Measurements from ENCODE around the gene RIMOC1. TPM values are rescaled to one million over a fixed set of nuclear protein-coding genes. Genes with fewer than 3 reads are reported as not detected.
A peak's percentile ranks its signal among the peaks of the same experiment; 100 is the strongest.

The RIMOC1 gene
- total RNA-seq, 1 experiment from 2014 or later, result 30.5 TPM

GRCh38 chr5:41929035-41929434 lies 24.9 kb downstream of the RIMOC1 start:
- Mint-ChIP-seq H3K4me1 (0 out of 2 replicates have a peak, but pooled peaks cover 3% of the 10 kb centered on the region), H3K36me3 (no peaks in the 10 kb centered on the region), H3K27ac (no peak overlapping the region), H3K9me3 (0 out of 2 replicates have a peak, but pooled peaks cover 4% of the 10 kb centered on the region), H3K4me3 (no peak overlapping the region), H3K27me3 (ENCODE audit: low read depth) (no peaks in the 10 kb centered on the region; the same call in 1 of the 2 replicates)
- ChIA-PET POLR2A (no interaction called here), CTCF (no interaction called here)
- TF ChIP-seq E2F4 (CRISPR knock-in tag; IDR thresholded peaks at IDR 0.05; ENCODE audit: borderline replicate concordance, low read depth) (no peak), GABPB1 (CRISPR knock-in tag; IDR thresholded peaks at IDR 0.05) (peak; percentile 32; the same call in 1 of the 2 replicates)
- ATAC-seq (no peak), DNase-seq (ENCODE audit: low spot score) (no peak)

- Mint-ChIP-seq H3K27me3 (ENCODE audit: low read depth) (no peaks in the 10 kb centered on the region; the same call in 1 of the 2 replicates), H3K27ac (no peak overlapping the region), H3K36me3 (no peaks in the 10 kb centered on the region), H3K9me3 (0 out of 2 replicates have a peak, but pooled peaks cover 4% of the 10 kb centered on the region), H3K4me3 (no peak overlapping the region), H3K4me1 (peaks cover 8% of the 10 kb centered on the region; the same call in 1 of the 2 replicates)
- CTCF ChIA-PET, result no interaction called here
- POLR2A ChIA-PET, result no interaction called here
- ATAC-seq, result no peak
- DNase-seq (ENCODE audit: low spot score), result no peak
- TF ChIP-seq ZNF396 (CRISPR knock-in tag; IDR thresholded peaks at IDR 0.05; ENCODE audit: borderline replicate concordance) (no peak), GRHL2 (CRISPR knock-in tag; IDR thresholded peaks at IDR 0.05; ENCODE audit: insufficient replicate concordance, severe bottlenecking) (no peak), CREB1 (CRISPR knock-in tag; IDR thresholded peaks at IDR 0.05) (no peak), EMX1 (CRISPR knock-in tag; IDR thresholded peaks at IDR 0.05) (no peak), JAZF1 (CRISPR knock-in tag; IDR thresholded peaks at IDR 0.05) (no peak), AFF4 (CRISPR knock-in tag; IDR thresholded peaks at IDR 0.05; ENCODE audit: borderline replicate concordance) (no peak), GTF2I (CRISPR knock-in tag; conservative IDR thresholded peaks at IDR 0.05) (no peak), RORB (CRISPR knock-in tag; IDR thresholded peaks at IDR 0.05) (no peak), ZNF671 (CRISPR knock-in tag; IDR thresholded peaks at IDR 0.05) (no peak), ZNF232 (CRISPR knock-in tag; IDR thresholded peaks at IDR 0.05) (no peak), ZNF121 (CRISPR knock-in tag; IDR thresholded peaks at IDR 0.05) (no peak), TEAD4 (CRISPR knock-in tag; IDR thresholded peaks at IDR 0.05) (no peak), HMGA2 (CRISPR knock-in tag; IDR thresholded peaks at IDR 0.05) (no peak), MAX (CRISPR knock-in tag; IDR thresholded peaks at IDR 0.05) (no peak), PRRX2 (CRISPR knock-in tag; IDR thresholded peaks at IDR 0.05) (no peak), NR3C1 (CRISPR knock-in tag; conservative IDR thresholded peaks at IDR 0.05; ENCODE audit: low read depth) (no peak), KAT7 (CRISPR knock-in tag; IDR thresholded peaks at IDR 0.05; ENCODE audit: borderline replicate concordance) (no peak), USF1 (CRISPR knock-in tag; IDR thresholded peaks at IDR 0.05) (no peak)
These were observed 28.6 kb downstream of the RIMOC1 start for GRCh38 chr5:41932770-41933169.
